GM12892 (cell line): Measurements from ENCODE around the gene SUN3.

ENCODE experiments used
- DNase-seq: peaks from one replicate; pipeline ENCODE4 v3.0.0; 2011; ENCODE audit not compliant: insufficient read length
- FAIRE-seq: peaks from 2 replicates; lab custom pipeline; 2011; peaks lifted over from hg19 to GRCh38; lab: Jason Lieb, UNC
- POLR2A ChIP-seq: IDR thresholded peaks from 2 replicates; pipeline ENCODE4 v1.6.1; 2011; ENCODE audit warnings: low read depth, low read length, control low read depth
- POLR2AphosphoS5 ChIP-seq: IDR thresholded peaks from 2 replicates; pipeline ENCODE4 v1.6.1; 2011; ENCODE audit warnings: low read depth, low read length, control low read depth
- TAF1 ChIP-seq: IDR thresholded peaks from 2 replicates; pipeline ENCODE4 v1.6.1; 2011; ENCODE audit warnings: low read depth, mild to moderate bottlenecking, control low read depth, low read length, borderline replicate concordance

Gene SUN3

GRCh38 chr7:47967708-47968107 lies 61.2 kb downstream of the SUN3 start:
- DNase-seq (no peak), FAIRE-seq (no peak)
- no peak for TF ChIP-seq TAF1

GRCh38 chr7:47967123-47967522 lies 61.8 kb downstream of the SUN3 start:
- TF ChIP-seq POLR2A, result no peak
- FAIRE-seq (no peak), DNase-seq (no peak)

- FAIRE-seq (no peak), DNase-seq (no peak)
- TF ChIP-seq TAF1 (no peak), POLR2AphosphoS5 (no peak), POLR2A (no peak)
These were observed 63.5 kb downstream of the SUN3 start for GRCh38 chr7:47965456-47965855.

GRCh38 chr7:47962262-47962661 lies 66.6 kb downstream of the SUN3 start:
- FAIRE-seq, result no peak
- TF ChIP-seq POLR2AphosphoS5 (no peak), TAF1 (no peak), POLR2A (no peak)

GRCh38 chr7:47957156-47957555 lies 71.8 kb downstream of the SUN3 start:
- no peak for FAIRE-seq

More at GRCh38 chr7:47962262-47962661, 66.6 kb downstream of the SUN3 start:
- no peak for DNase-seq

GRCh38 chr7:47956220-47956619 lies 72.7 kb downstream of the SUN3 start:
- TF ChIP-seq TAF1, result no peak
- TF ChIP-seq POLR2AphosphoS5, result no peak
- no peak for TF ChIP-seq POLR2A
- no peak for DNase-seq
- no peak for FAIRE-seq

More at GRCh38 chr7:47957156-47957555, 71.8 kb downstream of the SUN3 start:
- no peak for TF ChIP-seq TAF1
- no peak for TF ChIP-seq POLR2AphosphoS5
- TF ChIP-seq POLR2A, result no peak
- no peak for DNase-seq

- DNase-seq, result no peak
- no peak for TF ChIP-seq TAF1
- no peak; the same call in 1 of the 2 replicates for TF ChIP-seq POLR2AphosphoS5
- TF ChIP-seq POLR2A, result no peak
- no peak for FAIRE-seq
These were observed 74.5 kb downstream of the SUN3 start for GRCh38 chr7:47954231-47954911.

- no peak for FAIRE-seq
- no peak for DNase-seq
- no peak for TF ChIP-seq POLR2A
- TF ChIP-seq TAF1, result no peak
- no peak for TF ChIP-seq POLR2AphosphoS5
These were observed 75.1 kb downstream of the SUN3 start for GRCh38 chr7:47953822-47954221.

GRCh38 chr7:47952224-47952623 lies 76.7 kb downstream of the SUN3 start:
- FAIRE-seq (no peak), DNase-seq (no peak)
- TF ChIP-seq POLR2AphosphoS5 (no peak), TAF1 (no peak), POLR2A (no peak)

GRCh38 chr7:47951374-47951773 lies 77.5 kb downstream of the SUN3 start:
- DNase-seq (no peak), FAIRE-seq (no peak)
- TF ChIP-seq TAF1 (no peak), POLR2AphosphoS5 (no peak), POLR2A (no peak)

GRCh38 chr7:47950714-47951113 lies 78.2 kb downstream of the SUN3 start:
- TF ChIP-seq POLR2AphosphoS5, result no peak
- no peak for TF ChIP-seq POLR2A
- no peak for TF ChIP-seq TAF1
- FAIRE-seq, result no peak
- DNase-seq, result no peak

- TF ChIP-seq POLR2AphosphoS5, result no peak
- no peak for TF ChIP-seq POLR2A
- no peak for TF ChIP-seq TAF1
- DNase-seq (no peak), FAIRE-seq (no peak)
These were observed 79.2 kb downstream of the SUN3 start for GRCh38 chr7:47949703-47950102.

- DNase-seq, result no peak
- no peak for FAIRE-seq
- TF ChIP-seq POLR2AphosphoS5 (no peak), TAF1 (no peak), POLR2A (no peak)
These were observed 80.6 kb downstream of the SUN3 start, which contains the start of gene PKD1L1 for GRCh38 chr7:47948141-47948790. Gene PKD1L1, minus strand, starts transcription at chr7:47948466. Its CDS starts 26 bp downstream, at chr7:47948440.
